Measurements from ENCODE around the gene C14orf132.

C14orf132 gene

GRCh38 chr14:96121660-96122395 is 82.7 kb downstream of the C14orf132 start:
- no peak for DNase-seq

- DNase-seq: no peak
Measured at GRCh38 chr14:96122496-96122895, 83.3 kb downstream of the C14orf132 start.

DNA sequence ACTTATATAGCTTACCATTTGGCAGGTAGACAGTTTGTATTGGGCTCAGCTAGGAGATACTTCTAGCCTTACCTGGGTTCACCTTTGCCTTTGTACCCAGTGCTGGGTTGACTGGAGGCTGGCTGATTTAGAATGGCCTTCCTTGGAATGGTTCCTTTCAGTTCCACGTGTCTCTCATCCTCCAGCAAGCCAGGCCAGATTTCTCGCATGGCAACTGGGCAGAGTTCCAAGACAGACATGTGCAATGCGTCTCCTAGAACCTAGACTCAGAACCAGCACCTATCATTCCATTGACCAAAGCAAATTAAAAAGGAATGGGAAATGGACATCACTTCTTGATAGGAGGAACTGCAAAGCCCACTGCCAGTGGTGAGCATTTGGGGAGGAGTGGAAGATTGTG is 86.4 kb downstream of the C14orf132 start:
- DNase-seq: no peak

GRCh38 chr14:96126339-96126782 is 87.2 kb downstream of the C14orf132 start:
- DNase-seq: no peak

DNA sequence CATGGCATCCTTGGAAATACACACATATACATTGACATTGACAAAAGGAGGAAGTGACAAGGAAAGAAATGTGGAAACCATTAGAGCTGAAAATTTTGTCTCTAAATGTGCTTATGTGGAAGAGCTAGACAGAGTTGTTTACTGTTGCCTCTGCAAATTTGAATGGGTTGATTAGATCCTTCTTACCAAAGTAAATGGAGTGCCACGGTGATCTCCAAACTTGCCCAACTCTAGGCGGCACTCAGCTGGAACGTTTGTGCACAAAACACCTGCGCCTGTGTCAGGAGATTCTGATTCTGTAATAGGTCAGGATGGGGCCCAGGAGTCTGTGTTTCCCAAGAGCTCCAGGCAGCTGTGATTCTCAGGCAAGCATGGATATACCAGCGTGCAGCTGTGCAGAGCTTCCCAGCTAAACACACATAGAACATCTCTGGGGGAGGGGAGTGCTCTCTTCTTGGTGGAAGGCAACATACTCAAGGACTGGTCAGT is 87.7 kb downstream of the C14orf132 start:
- DNase-seq: no peak

DNA sequence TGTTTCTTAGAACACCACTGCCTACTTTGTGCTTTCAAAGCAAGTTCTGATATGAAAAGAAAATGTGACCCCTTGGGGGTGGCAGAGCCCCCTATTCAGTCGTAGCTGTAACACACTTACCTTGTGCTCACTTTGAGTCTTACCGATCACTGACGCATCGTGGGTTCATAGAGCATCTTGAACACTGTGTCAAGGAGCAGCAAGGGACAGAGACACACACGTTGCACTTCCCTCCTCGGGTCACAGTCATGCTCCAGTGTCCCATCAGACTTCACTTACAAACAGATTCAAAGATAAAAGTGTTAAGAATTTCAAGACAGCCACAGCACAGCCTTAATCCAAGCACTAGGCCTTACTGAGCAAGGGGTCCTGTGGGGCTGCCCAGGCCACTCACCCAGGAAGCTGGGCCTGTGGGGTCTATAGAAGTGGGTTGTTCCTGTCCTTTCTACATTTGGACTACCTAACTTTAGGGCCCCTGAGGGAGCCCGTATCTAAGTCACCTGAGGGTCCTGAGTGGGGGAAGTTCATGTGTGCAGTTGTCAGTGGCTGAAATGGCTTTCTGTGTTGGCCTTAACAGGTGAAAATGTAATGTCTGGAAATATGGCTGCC is 90.1 kb downstream of the C14orf132 start:
- DNase-seq: no peak

DNA sequence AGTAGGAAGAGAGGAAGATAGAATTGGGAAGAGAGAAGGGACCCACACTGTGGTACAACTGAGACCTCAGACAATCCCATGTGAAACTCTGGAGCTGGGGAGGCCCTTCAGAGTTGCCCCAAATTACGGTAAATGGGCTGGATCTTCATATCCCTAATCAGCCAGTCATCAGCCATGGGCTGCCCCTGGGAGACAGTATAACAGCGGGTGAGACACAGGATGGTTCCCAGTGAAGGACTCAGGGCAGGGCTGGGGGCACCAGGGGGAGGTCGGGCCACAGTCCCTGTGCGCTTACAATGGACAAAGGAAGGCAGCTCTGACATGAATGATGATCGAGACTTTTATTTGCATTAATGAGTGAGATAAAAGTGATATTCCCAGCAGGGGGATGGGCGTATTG is 91.2 kb downstream of the C14orf132 start:
- DNase-seq: no peak

DNA sequence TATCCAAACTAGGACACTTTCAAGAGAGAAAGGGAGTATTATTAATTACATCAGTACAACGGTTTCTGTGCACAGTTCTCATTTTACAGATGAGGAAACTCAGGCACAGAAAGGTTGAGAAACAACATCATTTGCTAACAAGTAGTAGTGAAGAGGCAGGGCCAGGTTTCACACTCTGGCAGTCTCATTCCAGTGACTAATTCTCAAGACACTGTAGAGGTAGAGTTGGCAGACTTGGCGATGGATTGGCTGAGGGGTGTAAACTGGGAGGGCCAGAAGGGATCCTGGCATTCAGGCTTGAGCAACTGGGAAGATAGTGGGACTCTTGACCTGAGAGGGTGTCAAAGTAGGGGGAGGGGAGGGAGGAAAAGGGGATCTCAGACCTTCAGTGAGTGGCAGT is 91.7 kb downstream of the C14orf132 start:
- DNase-seq: no peak

- DNase-seq: no peak
Measured at GRCh38 chr14:96131836-96132235, 92.7 kb downstream of the C14orf132 start.

DNA sequence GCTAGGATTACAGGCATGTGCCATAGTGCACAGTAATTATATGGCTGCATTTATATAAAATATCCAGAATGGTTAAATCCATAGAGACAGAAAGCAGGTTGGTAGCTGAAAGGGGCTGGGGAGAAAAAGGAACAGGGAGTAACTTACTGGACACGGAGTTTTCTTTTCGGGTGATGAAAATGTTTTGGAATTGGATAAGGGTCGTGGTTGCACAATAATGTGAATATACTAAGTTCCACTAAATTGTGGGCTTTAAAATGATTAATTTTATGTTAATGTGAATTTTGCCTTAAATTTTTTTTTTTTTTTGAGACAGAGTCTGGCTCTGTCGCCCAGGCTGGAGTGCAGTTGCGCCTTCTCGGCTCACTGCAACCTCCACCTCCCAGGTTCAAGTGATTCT is 95.3 kb downstream of the C14orf132 start:
- DNase-seq: no peak

DNA sequence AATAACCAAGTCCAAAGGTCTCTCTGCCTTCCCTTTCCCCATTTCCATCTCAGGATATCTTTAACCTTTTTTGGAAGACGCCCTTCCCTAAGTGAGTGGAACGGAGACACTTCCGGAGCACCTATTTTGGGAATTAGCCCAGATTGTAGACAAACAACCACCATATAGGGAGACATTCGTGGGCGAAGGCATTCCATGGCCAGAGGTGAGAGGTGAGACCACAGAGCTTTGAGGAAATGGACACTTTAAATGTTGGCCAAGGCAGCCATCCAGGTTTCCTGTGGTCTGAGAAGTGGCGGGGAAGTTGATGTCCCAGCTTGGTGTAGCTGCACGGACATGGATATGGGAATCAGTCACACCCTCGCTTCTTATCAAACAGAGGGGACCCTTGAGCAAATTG is 96.1 kb downstream of the C14orf132 start:
- no peak for DNase-seq

GRCh38 chr14:96136371-96137005 is 97.3 kb downstream of the C14orf132 start:
- DNase-seq: peak; percentile 75

GRCh38 chr14:96138241-96138640 is 99.1 kb downstream of the C14orf132 start:
- DNase-seq: no peak

DNA sequence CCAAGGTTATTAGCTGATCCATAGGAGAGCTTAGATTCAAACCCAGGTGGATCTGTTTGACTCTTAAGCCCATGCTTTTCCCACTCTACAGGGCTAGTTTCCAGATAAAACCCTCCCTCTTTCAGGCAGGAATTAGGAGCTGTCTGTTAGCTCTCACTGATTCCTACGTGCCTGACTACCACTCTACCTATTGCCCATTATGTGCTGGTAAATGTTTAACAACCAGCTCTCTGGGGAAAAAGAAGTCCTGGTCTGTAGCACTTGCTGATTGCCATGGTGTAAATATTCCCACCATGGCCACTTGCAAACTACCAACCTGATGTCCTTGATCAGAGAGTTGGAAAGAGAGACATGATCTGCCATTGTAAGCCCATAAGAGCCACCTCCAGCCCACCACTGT is 100.0 kb downstream of the C14orf132 start:
- no peak for DNase-seq

- DNase-seq: no peak
Measured at GRCh38 chr14:96139879-96140278, 100.7 kb downstream of the C14orf132 start.

DNA sequence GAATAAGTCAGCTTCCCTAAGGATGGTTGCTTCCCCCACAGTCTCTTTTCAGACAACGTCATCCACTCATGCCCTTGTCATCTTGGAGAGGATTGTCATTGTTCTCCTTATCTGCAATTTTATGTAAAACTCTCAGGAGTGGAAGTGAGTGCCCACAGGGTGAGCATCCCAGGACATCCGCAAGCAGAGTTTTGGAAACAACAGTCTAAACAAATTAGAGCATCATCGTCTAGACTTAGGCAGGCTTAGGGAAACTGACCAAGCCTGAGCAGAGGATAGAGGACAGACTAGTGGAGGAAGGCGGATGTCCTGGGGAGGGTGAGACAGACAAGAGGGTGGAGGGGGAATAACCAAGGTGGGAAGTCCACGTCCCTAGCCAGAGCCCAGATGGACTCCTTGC is 101.8 kb downstream of the C14orf132 start:
- no peak for DNase-seq
